ENCODE measurements around the gene SLAMF8.

The SLAMF8 gene

GRCh38 chr1:159848326-159848725 lies 21.7 kb downstream of the SLAMF8 start:
- H3K4me3 ChIP-seq (ENCODE audit: low read length): no peak overlapping the region
- H3K4me2 ChIP-seq (ENCODE audit: low read length): no peak overlapping the region
- no peaks in the 10 kb centered on the region for H4K20me1 ChIP-seq (ENCODE audit: insufficient read depth, low read length)
- no peak overlapping the region for H3K9ac ChIP-seq (ENCODE audit: low read length)
- no peaks in the 10 kb centered on the region for H3K36me3 ChIP-seq (replicated peaks; ENCODE audit: low read depth, low read length)
- H3K27me3 ChIP-seq (ENCODE audit: low read depth, low read length): peaks cover 72% of the 10 kb centered on the region
- H3K9me3 ChIP-seq (ENCODE audit: insufficient read depth, low read length): no peaks in the 10 kb centered on the region
- TF ChIP-seq CTCF (IDR thresholded peaks at IDR 0.05; ENCODE audit: low read depth, low read length): no peak
- no peak for TF ChIP-seq EZH2phosphoT487 (IDR thresholded peaks at IDR 0.05; ENCODE audit: low read depth)
- H3K79me2 ChIP-seq (ENCODE audit: low read length): no peaks in the 10 kb centered on the region
- no peak overlapping the region for H2AFZ ChIP-seq (ENCODE audit: low read depth, low read length)
- no peaks in the 10 kb centered on the region for H3K4me1 ChIP-seq (ENCODE audit: low read length)
- H3K27ac ChIP-seq (ENCODE audit: low read length): no peak overlapping the region

- no peak overlapping the region for H2AFZ ChIP-seq (ENCODE audit: low read depth, low read length)
- no peaks in the 10 kb centered on the region for H3K79me2 ChIP-seq (ENCODE audit: low read length)
- no peaks in the 10 kb centered on the region for H3K4me1 ChIP-seq (ENCODE audit: low read length)
- no peak overlapping the region for H3K9ac ChIP-seq (ENCODE audit: low read length)
- H3K27me3 ChIP-seq (ENCODE audit: low read depth, low read length): peaks cover 58% of the 10 kb centered on the region
- H3K27ac ChIP-seq (ENCODE audit: low read length): no peak overlapping the region
- H4K20me1 ChIP-seq (ENCODE audit: insufficient read depth, low read length): no peaks in the 10 kb centered on the region
- H3K9me3 ChIP-seq (ENCODE audit: insufficient read depth, low read length): no peaks in the 10 kb centered on the region
- no peak overlapping the region for H3K4me3 ChIP-seq (ENCODE audit: low read length)
- no peaks in the 10 kb centered on the region for H3K36me3 ChIP-seq (replicated peaks; ENCODE audit: low read depth, low read length)
- TF ChIP-seq EZH2phosphoT487 (IDR thresholded peaks at IDR 0.05; ENCODE audit: low read depth): no peak
- TF ChIP-seq CTCF (IDR thresholded peaks at IDR 0.05; ENCODE audit: low read depth, low read length): no peak
- H3K4me2 ChIP-seq (ENCODE audit: low read length): no peak overlapping the region
Observed at GRCh38 chr1:159849626-159850366, 23.1 kb downstream of the SLAMF8 start.

GRCh38 chr1:159851407-159851806 lies 24.7 kb downstream of the SLAMF8 start:
- H3K4me1 ChIP-seq (ENCODE audit: low read length): no peaks in the 10 kb centered on the region
- H3K9me3 ChIP-seq (ENCODE audit: insufficient read depth, low read length): no peaks in the 10 kb centered on the region
- no peaks in the 10 kb centered on the region for H4K20me1 ChIP-seq (ENCODE audit: insufficient read depth, low read length)
- H3K27me3 ChIP-seq (ENCODE audit: low read depth, low read length): peaks cover 50% of the 10 kb centered on the region
- TF ChIP-seq CTCF (IDR thresholded peaks at IDR 0.05; ENCODE audit: low read depth, low read length) (peak; percentile 25), EZH2phosphoT487 (IDR thresholded peaks at IDR 0.05; ENCODE audit: low read depth) (no peak)
- no peaks in the 10 kb centered on the region for H3K36me3 ChIP-seq (replicated peaks; ENCODE audit: low read depth, low read length)
- no peak overlapping the region for H3K27ac ChIP-seq (ENCODE audit: low read length)
- H3K4me3 ChIP-seq (ENCODE audit: low read length): no peak overlapping the region
- H2AFZ ChIP-seq (ENCODE audit: low read depth, low read length): no peak overlapping the region
- H3K4me2 ChIP-seq (ENCODE audit: low read length): no peak overlapping the region
- no peak overlapping the region for H3K9ac ChIP-seq (ENCODE audit: low read length)
- H3K79me2 ChIP-seq (ENCODE audit: low read length): no peaks in the 10 kb centered on the region

- Histone ChIP-seq H4K20me1 (ENCODE audit: insufficient read depth, low read length) (no peaks in the 10 kb centered on the region), H3K4me2 (ENCODE audit: low read length) (no peak overlapping the region), H3K79me2 (ENCODE audit: low read length) (no peaks in the 10 kb centered on the region), H3K27me3 (ENCODE audit: low read depth, low read length) (peaks cover 31% of the 10 kb centered on the region), H2AFZ (ENCODE audit: low read depth, low read length) (no peak overlapping the region), H3K27ac (ENCODE audit: low read length) (no peak overlapping the region), H3K4me3 (ENCODE audit: low read length) (no peak overlapping the region), H3K9me3 (ENCODE audit: insufficient read depth, low read length) (no peaks in the 10 kb centered on the region), H3K9ac (ENCODE audit: low read length) (no peak overlapping the region), H3K4me1 (ENCODE audit: low read length) (no peaks in the 10 kb centered on the region), H3K36me3 (replicated peaks; ENCODE audit: low read depth, low read length) (no peaks in the 10 kb centered on the region)
- TF ChIP-seq EZH2phosphoT487 (IDR thresholded peaks at IDR 0.05; ENCODE audit: low read depth) (no peak), CTCF (IDR thresholded peaks at IDR 0.05; ENCODE audit: low read depth, low read length) (no peak)
Observed at GRCh38 chr1:159853417-159854115, 26.9 kb downstream of the SLAMF8 start.

All from OCI-LY3 (cell line).